ENCODE measurements around the gene GPR143. TPM values are rescaled to one million over a fixed set of nuclear protein-coding genes. Genes with fewer than 3 reads are reported as not detected.

The GPR143 gene
- total and polyA plus RNA-seq, 3 experiments from 2014 or later = 0.15 TPM; not detected in 2

GRCh38 chrX:9794495-9794894 lies 28.8 kb upstream of the GPR143 start:
- Mint-ChIP-seq H3K27ac (no peak overlapping the region), H3K9me3 (peaks cover under 1 to 13% (median 8%) of the 10 kb centered on the region in 5 donors), H3K4me3 (no peak overlapping the region), H3K36me3 (no peaks in the 10 kb centered on the region), H3K27me3 (peaks cover 11 to 15% of the 10 kb centered on the region in 2 donors), H3K4me1 (no peaks in the 10 kb centered on the region)
- no peaks in the 10 kb centered on the region for H3K36me3 ChIP-seq (ENCODE audit: insufficient read depth, low read length)
- H3K9me3 ChIP-seq (ENCODE audit: low read length) = no peaks in the 10 kb centered on the region
- DNase-seq = no peak
- H3K27ac ChIP-seq (ENCODE audit: low read depth, low read length) = no peak overlapping the region
- POLR2A ChIA-PET = no interaction called here
- CTCF ChIA-PET = no interaction called here
- no peak overlapping the region for H3K4me3 ChIP-seq (ENCODE audit: low read length)
- H3K27me3 ChIP-seq (ENCODE audit: insufficient read depth, low read length, poor library complexity, severe bottlenecking) = no peaks in the 10 kb centered on the region
- no peaks in the 10 kb centered on the region for H3K4me1 ChIP-seq (ENCODE audit: insufficient read depth, low read length)

GRCh38 chrX:9790866-9791265 lies 25.2 kb upstream of the GPR143 start:
- no peaks in the 10 kb centered on the region for H3K9me3 ChIP-seq (ENCODE audit: low read length)
- Mint-ChIP-seq H3K27ac (no peak overlapping the region), H3K4me1 (peaks cover 0 to 3% (median 0%) of the 10 kb centered on the region in 3 donors), H3K4me3 (no peak overlapping the region), H3K27me3 (peaks cover 23 to 24% of the 10 kb centered on the region in 2 donors), H3K36me3 (no peaks in the 10 kb centered on the region), H3K9me3 (peaks cover 0 to 7% (median 6%) of the 10 kb centered on the region in 5 donors)
- H3K4me1 ChIP-seq (ENCODE audit: insufficient read depth, low read length) = no peaks in the 10 kb centered on the region
- no peak for DNase-seq
- H3K27me3 ChIP-seq (ENCODE audit: insufficient read depth, low read length, poor library complexity, severe bottlenecking) = no peaks in the 10 kb centered on the region
- H3K4me3 ChIP-seq (ENCODE audit: low read length) = no peak overlapping the region
- H3K36me3 ChIP-seq (ENCODE audit: insufficient read depth, low read length) = no peaks in the 10 kb centered on the region
- POLR2A ChIA-PET = no interaction called here
- CTCF ChIA-PET = no interaction called here
- no peak overlapping the region for H3K27ac ChIP-seq (ENCODE audit: low read depth, low read length)

- Histone ChIP-seq H3K27ac (ENCODE audit: low read depth, low read length) (no peak overlapping the region), H3K9me3 (ENCODE audit: low read length) (no peaks in the 10 kb centered on the region), H3K36me3 (ENCODE audit: insufficient read depth, low read length) (no peaks in the 10 kb centered on the region), H3K27me3 (ENCODE audit: insufficient read depth, low read length, poor library complexity, severe bottlenecking) (no peaks in the 10 kb centered on the region), H3K4me3 (ENCODE audit: low read length) (no peak overlapping the region), H3K4me1 (ENCODE audit: insufficient read depth, low read length) (no peaks in the 10 kb centered on the region)
- no peak overlapping the region for H3K27ac Mint-ChIP-seq
- H3K4me3 Mint-ChIP-seq = no peak overlapping the region
- ChIA-PET POLR2A (no interaction called here), CTCF (no interaction called here)
- H3K27me3 Mint-ChIP-seq = peaks cover 21 to 25% of the 10 kb centered on the region in 2 donors
- peaks cover 0 to 8% (median 0%) of the 10 kb centered on the region in 3 donors for H3K4me1 Mint-ChIP-seq
- H3K9me3 Mint-ChIP-seq = no peaks in the 10 kb centered on the region
- no peak for DNase-seq
- H3K36me3 Mint-ChIP-seq = no peaks in the 10 kb centered on the region
These were observed 23.9 kb upstream of the GPR143 start for GRCh38 chrX:9789555-9789954.

- Histone ChIP-seq H3K27me3 (ENCODE audit: insufficient read depth, low read length, poor library complexity, severe bottlenecking) (no peaks in the 10 kb centered on the region), H3K4me1 (ENCODE audit: insufficient read depth, low read length) (no peaks in the 10 kb centered on the region), H3K36me3 (ENCODE audit: insufficient read depth, low read length) (no peaks in the 10 kb centered on the region), H3K27ac (ENCODE audit: low read depth, low read length) (no peak overlapping the region), H3K4me3 (ENCODE audit: low read length) (no peak overlapping the region), H3K9me3 (ENCODE audit: low read length) (no peaks in the 10 kb centered on the region)
- no peak overlapping the region for H3K27ac Mint-ChIP-seq
- POLR2A ChIA-PET = no interaction called here
- DNase-seq = no peak
- H3K4me1 Mint-ChIP-seq = peaks cover 0 to 8% (median 0%) of the 10 kb centered on the region in 3 donors
- no peaks in the 10 kb centered on the region for H3K9me3 Mint-ChIP-seq
- CTCF ChIA-PET = no interaction called here
- no peak overlapping the region for H3K4me3 Mint-ChIP-seq
- peaks cover 21 to 28% of the 10 kb centered on the region in 2 donors for H3K27me3 Mint-ChIP-seq
- no peaks in the 10 kb centered on the region for H3K36me3 Mint-ChIP-seq
These were observed 23.3 kb upstream of the GPR143 start for GRCh38 chrX:9788911-9789310.

- Mint-ChIP-seq H3K27me3 (peaks cover 21 to 29% of the 10 kb centered on the region in 2 donors), H3K4me1 (peaks cover 0 to 8% (median 0%) of the 10 kb centered on the region in 3 donors), H3K36me3 (no peaks in the 10 kb centered on the region), H3K9me3 (no peaks in the 10 kb centered on the region), H3K27ac (no peak overlapping the region), H3K4me3 (peak overlapping the region in 3 of 7 donors; percentile 33 to 69 (median 51))
- H3K4me1 ChIP-seq (ENCODE audit: insufficient read depth, low read length) = no peaks in the 10 kb centered on the region
- no peak overlapping the region for H3K27ac ChIP-seq (ENCODE audit: low read depth, low read length)
- POLR2A ChIA-PET = no interaction called here
- no peak overlapping the region for H3K4me3 ChIP-seq (ENCODE audit: low read length)
- H3K9me3 ChIP-seq (ENCODE audit: low read length) = no peaks in the 10 kb centered on the region
- CTCF ChIA-PET = no interaction called here
- no peak for DNase-seq
- H3K27me3 ChIP-seq (ENCODE audit: insufficient read depth, low read length, poor library complexity, severe bottlenecking) = no peaks in the 10 kb centered on the region
- no peaks in the 10 kb centered on the region for H3K36me3 ChIP-seq (ENCODE audit: insufficient read depth, low read length)
These were observed 21.4 kb upstream of the GPR143 start for GRCh38 chrX:9786798-9787635.

- no peaks in the 10 kb centered on the region for H3K27me3 ChIP-seq (ENCODE audit: insufficient read depth, low read length, poor library complexity, severe bottlenecking)
- no peaks in the 10 kb centered on the region for H3K36me3 Mint-ChIP-seq
- no peak within 1 kb of the TSS for H3K27ac ChIP-seq (ENCODE audit: low read depth, low read length)
- H3K9me3 ChIP-seq (ENCODE audit: low read length) = no peaks in the 10 kb centered on the region
- H3K4me3 ChIP-seq (ENCODE audit: low read length) = no peak within 1 kb of the TSS
- H3K27me3 Mint-ChIP-seq = peaks cover 21 to 29% of the 10 kb centered on the region in 2 donors
- H3K9me3 Mint-ChIP-seq = no peaks in the 10 kb centered on the region
- H3K27ac Mint-ChIP-seq = no peak within 1 kb of the TSS
- H3K4me1 ChIP-seq (ENCODE audit: insufficient read depth, low read length) = no peaks in the 10 kb centered on the region
- no peaks in the 10 kb centered on the region for H3K36me3 ChIP-seq (ENCODE audit: insufficient read depth, low read length)
- H3K4me1 Mint-ChIP-seq = peaks cover 0 to 8% (median 0%) of the 10 kb centered on the region in 3 donors
- POLR2A ChIA-PET = no interaction called here
- H3K4me3 Mint-ChIP-seq = peak within 1 kb of the TSS in 4 of 7 donors; percentile 12 to 69 (median 42)
- no peak for DNase-seq
- CTCF ChIA-PET = no interaction called here
These were observed 20.5 kb upstream of the GPR143 start, which contains the start of gene SHROOM2 for GRCh38 chrX:9785944-9786797. SHROOM2 (plus strand) TSS chrX:9786429; CDS start chrX:9786546, 117 bp downstream.

- CTCF ChIA-PET = no interaction called here
- POLR2A ChIA-PET = no interaction called here
- Mint-ChIP-seq H3K27me3 (peaks cover 21 to 29% of the 10 kb centered on the region in 2 donors), H3K4me3 (peak overlapping the region in 1 of 7 donors; percentile 12), H3K9me3 (no peaks in the 10 kb centered on the region), H3K4me1 (peaks cover 0 to 8% (median 0%) of the 10 kb centered on the region in 3 donors), H3K36me3 (no peaks in the 10 kb centered on the region), H3K27ac (no peak overlapping the region)
- Histone ChIP-seq H3K36me3 (ENCODE audit: insufficient read depth, low read length) (no peaks in the 10 kb centered on the region), H3K27ac (ENCODE audit: low read depth, low read length) (no peak overlapping the region), H3K27me3 (ENCODE audit: insufficient read depth, low read length, poor library complexity, severe bottlenecking) (no peaks in the 10 kb centered on the region), H3K9me3 (ENCODE audit: low read length) (no peaks in the 10 kb centered on the region), H3K4me3 (ENCODE audit: low read length) (no peak overlapping the region), H3K4me1 (ENCODE audit: insufficient read depth, low read length) (no peaks in the 10 kb centered on the region)
- DNase-seq = no peak
These were observed 19.8 kb upstream of the GPR143 start for GRCh38 chrX:9785254-9785943.

Measured in CD8-positive, alpha-beta memory T cell (primary cell).